RWPE2 (cell line): ENCODE data around the gene MEG3.

ENCODE experiments used
- ATAC-seq: fragments of 200-7000 bp; cut with Tn5 transposase; 3 replicates; pipeline ENCODE4 v1.9.1; 2021; ENCODE audit warnings: low read depth
- DNase-seq: peaks from one replicate; pipeline ENCODE4 v3.0.0-alpha.2; 2020; ENCODE audit warnings: low spot score
- H3K27ac ChIP-seq: fragments of 450-650 bp; 2 replicates; pipeline ENCODE4 v1.5.1; 2017; ENCODE audit warnings: mild to moderate bottlenecking; ENCODE audit not compliant: poor library complexity, severe bottlenecking
- H3K27me3 ChIP-seq: fragments of 250-450 bp; sonication (Bioruptor Pico); 2 replicates; pipeline ENCODE4 v1.5.1; 2021; ENCODE audit warnings: mild to moderate bottlenecking, moderate library complexity; ENCODE audit not compliant: insufficient read depth, poor library complexity, severe bottlenecking
- H3K36me3 ChIP-seq: fragments of 250-450 bp; sonication (Bioruptor Pico); 2 replicates; pipeline ENCODE4 v1.5.1; 2020; ENCODE audit warnings: low read depth, mild to moderate bottlenecking, moderate library complexity
- H3K4me1 ChIP-seq: fragments of 250-450 bp; sonication (Bioruptor Pico); 2 replicates; pipeline ENCODE4 v1.5.1; 2021; ENCODE audit warnings: mild to moderate bottlenecking, moderate library complexity; ENCODE audit not compliant: insufficient read depth, poor library complexity, severe bottlenecking
- H3K4me3 ChIP-seq: fragments of 250-450 bp; sonication (Bioruptor Pico); 2 replicates; pipeline ENCODE4 v1.5.1; 2021; ENCODE audit warnings: mild to moderate bottlenecking, moderate library complexity; ENCODE audit not compliant: severe bottlenecking
- H3K9me3 ChIP-seq: fragments of 250-450 bp; sonication (Bioruptor Pico); 2 replicates; pipeline ENCODE4 v1.5.1; 2021; ENCODE audit warnings: mild to moderate bottlenecking, moderate library complexity; ENCODE audit not compliant: severe bottlenecking
- CTCF ChIP-seq: fragments of 450-650 bp; IDR thresholded peaks from one replicate; pipeline ENCODE4 v1.5.1; 2017; ENCODE audit warnings: mild to moderate bottlenecking, moderate library complexity; ENCODE audit not compliant: poor library complexity, severe bottlenecking

The MEG3 gene

DNA sequence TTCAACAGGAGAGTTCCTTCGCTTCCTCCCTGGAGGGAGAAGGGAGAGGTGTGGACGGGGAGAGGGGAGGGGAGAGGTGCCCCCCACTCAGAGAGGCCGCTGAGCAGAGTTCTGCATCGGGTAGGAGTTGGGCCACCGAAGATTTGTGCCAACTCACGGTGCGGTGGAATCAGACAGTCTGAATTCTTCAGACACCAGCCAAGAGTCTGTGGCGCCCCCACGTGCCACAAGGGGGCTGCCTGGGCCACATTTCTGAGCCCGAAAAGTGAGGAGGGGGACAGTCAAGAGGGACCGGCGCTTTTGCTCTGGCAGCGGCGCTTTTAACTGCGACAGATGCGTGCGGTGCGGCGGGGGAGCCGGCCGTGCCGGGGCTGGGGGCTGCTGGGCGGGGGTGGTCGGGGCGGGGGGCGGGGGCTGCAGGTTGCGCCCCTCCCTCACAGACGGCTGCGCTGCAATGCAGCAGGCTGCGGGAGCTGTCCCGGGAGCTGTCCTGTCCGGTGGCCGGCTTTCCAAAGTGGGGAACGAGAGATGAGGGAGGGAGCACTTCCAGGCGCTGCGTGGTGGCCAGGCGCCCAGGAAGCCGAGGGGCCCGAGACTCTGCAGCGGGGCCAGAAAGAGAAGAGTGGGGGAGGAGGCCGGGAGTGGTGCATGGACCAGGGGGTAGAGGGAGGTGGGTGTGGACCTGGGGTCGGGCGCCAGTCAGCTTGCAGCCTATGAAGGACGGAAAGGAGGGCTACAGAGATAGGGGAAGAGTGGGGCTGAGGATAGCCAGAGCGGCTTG is 78.6 kb downstream of the MEG3 start:
- Histone ChIP-seq H3K4me1 (no peaks in the 10 kb centered on the region), H3K4me3 (no peak overlapping the region), H3K9me3 (no peaks in the 10 kb centered on the region), H3K27ac (no peak overlapping the region), H3K27me3 (peaks cover 40% of the 10 kb centered on the region), H3K36me3 (no peaks in the 10 kb centered on the region)
- ATAC-seq (no peak), DNase-seq (peak; percentile 52)
- peak; percentile 28 for TF ChIP-seq CTCF

DNA sequence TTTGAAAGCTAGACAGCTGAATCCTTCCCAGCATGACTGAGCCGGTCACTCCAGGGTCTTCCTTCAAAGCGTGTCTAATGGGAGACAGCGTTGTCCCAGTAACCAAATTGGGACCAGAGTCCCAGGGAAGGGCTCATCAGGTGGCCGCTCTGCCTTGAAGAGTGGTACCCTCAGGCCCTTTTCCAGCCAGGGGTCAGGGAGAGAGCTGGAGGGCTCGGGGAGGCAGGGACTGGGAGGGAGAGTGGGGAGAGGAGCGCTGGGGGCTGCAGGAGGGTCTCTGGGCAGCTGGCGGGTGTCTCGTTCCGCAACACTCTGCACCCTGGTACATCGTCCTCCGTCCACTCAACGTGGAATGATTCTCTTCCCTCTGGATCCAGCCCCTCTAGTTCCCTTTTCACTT is 79.2 kb downstream of the MEG3 start:
- no peaks in the 10 kb centered on the region for H3K9me3 ChIP-seq
- no peak overlapping the region for H3K27ac ChIP-seq
- TF ChIP-seq CTCF, result no peak
- DNase-seq, result no peak
- no peaks in the 10 kb centered on the region for H3K4me1 ChIP-seq
- no peaks in the 10 kb centered on the region for H3K36me3 ChIP-seq
- no peak for ATAC-seq
- H3K4me3 ChIP-seq, result no peak overlapping the region
- H3K27me3 ChIP-seq, result peaks cover 34% of the 10 kb centered on the region

DNA sequence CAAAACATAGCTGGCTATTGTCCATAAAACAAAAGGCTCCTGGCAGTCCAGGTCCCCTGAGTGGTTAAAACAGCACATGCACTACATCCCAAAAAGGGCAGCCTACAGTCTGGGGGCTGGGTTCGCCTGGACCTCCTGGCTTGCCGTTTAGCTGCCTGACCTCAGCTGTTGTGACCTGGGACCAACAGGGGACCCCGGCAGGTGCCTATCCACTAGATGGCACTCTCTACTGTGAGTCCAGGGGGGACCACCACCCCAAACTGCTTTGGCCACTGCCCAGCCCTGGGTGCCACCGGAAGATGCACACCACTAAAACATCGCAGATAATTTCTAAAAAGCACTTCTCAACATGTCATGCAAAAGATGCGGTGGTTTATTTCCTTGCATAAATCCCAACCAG is 80.5 kb downstream of the MEG3 start:
- ATAC-seq (no peak), DNase-seq (no peak)
- no peak overlapping the region for H3K27ac ChIP-seq
- no peaks in the 10 kb centered on the region for H3K9me3 ChIP-seq
- no peaks in the 10 kb centered on the region for H3K4me1 ChIP-seq
- H3K36me3 ChIP-seq, result no peaks in the 10 kb centered on the region
- no peak overlapping the region for H3K4me3 ChIP-seq
- TF ChIP-seq CTCF, result peak; percentile 50
- H3K27me3 ChIP-seq, result peaks cover 30% of the 10 kb centered on the region

GRCh38 chr14:100907240-100907639 is 81.3 kb downstream of the MEG3 start:
- Histone ChIP-seq H3K9me3 (no peaks in the 10 kb centered on the region), H3K36me3 (no peaks in the 10 kb centered on the region), H3K27me3 (peaks cover 30% of the 10 kb centered on the region), H3K27ac (no peak overlapping the region), H3K4me1 (no peaks in the 10 kb centered on the region), H3K4me3 (no peak overlapping the region)
- ATAC-seq (no peak), DNase-seq (no peak)
- TF ChIP-seq CTCF, result no peak

DNA sequence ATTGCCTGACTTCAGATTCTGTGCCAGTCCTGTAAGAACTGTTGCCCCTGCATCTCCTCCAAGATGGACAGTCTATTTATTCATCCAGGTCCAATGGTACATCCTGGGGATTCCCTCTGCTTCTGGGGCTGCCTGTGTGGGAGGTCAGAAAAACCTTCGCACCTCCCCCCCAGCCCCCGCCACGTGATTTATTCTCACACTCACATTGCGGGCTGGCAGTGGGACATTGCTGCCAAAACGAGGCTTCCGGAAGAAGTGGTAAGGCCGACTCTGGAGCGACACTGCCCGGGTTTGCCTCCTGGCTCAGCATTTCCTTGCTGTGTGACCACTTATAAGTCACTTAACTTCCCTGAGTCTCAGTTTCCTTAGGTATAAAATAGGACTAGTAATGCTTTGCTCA is 83.5 kb downstream of the MEG3 start:
- Histone ChIP-seq H3K27ac (no peak overlapping the region), H3K36me3 (peaks cover 13% of the 10 kb centered on the region), H3K4me3 (no peak overlapping the region), H3K9me3 (no peaks in the 10 kb centered on the region), H3K4me1 (no peaks in the 10 kb centered on the region), H3K27me3 (peaks cover 12% of the 10 kb centered on the region)
- no peak for TF ChIP-seq CTCF
- DNase-seq, result no peak
- no peak for ATAC-seq
